Upper lobe of left lung (tissue), 4 donors: Measurements from ENCODE around the gene CLIC2.

Experiments
- CTCF ChIP-seq, 6 experiments: fragments of 450-650 bp in 4 of 6; fragments of 200-600 bp in 2 of 6; sonication (generic) in 2 of 6; IDR thresholded peaks; one replicate each; pipeline ENCODE4 v1.5.1; 2016 to 2019; ENCODE audit warnings: antibody characterized with exemption in 6 of 6
- POLR2A ChIP-seq, 4 donors: fragments of 450-650 bp; IDR thresholded peaks; one replicate each; pipeline ENCODE4 v1.5.1; 2016 to 2017; ENCODE audit warnings: antibody characterized with exemption in 4 of 4, mild to moderate bottlenecking in 2 of 4
- POLR2AphosphoS5 ChIP-seq, 2 donors: sonication (generic); formaldehyde crosslinking; IDR thresholded peaks; one replicate each; pipeline ENCODE4 v1.5.1; 2017; ENCODE audit warnings: antibody characterized with exemption in 2 of 2

- TF ChIP-seq CTCF (IDR thresholded peaks at IDR 0.05) (no peak), POLR2AphosphoS5 (IDR thresholded peaks at IDR 0.05) (no peak), POLR2A (IDR thresholded peaks at IDR 0.05) (no peak)
Observed at GRCh38 chrX:155333544-155334100, 792 bp downstream of the CLIC2 start.
